ENCODE measurements around the gene P2RY11.
A peak's percentile ranks its signal among the peaks of the same experiment; 100 is the strongest.

P2RY11 gene, protein sequence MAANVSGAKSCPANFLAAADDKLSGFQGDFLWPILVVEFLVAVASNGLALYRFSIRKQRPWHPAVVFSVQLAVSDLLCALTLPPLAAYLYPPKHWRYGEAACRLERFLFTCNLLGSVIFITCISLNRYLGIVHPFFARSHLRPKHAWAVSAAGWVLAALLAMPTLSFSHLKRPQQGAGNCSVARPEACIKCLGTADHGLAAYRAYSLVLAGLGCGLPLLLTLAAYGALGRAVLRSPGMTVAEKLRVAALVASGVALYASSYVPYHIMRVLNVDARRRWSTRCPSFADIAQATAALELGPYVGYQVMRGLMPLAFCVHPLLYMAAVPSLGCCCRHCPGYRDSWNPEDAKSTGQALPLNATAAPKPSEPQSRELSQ

DNA sequence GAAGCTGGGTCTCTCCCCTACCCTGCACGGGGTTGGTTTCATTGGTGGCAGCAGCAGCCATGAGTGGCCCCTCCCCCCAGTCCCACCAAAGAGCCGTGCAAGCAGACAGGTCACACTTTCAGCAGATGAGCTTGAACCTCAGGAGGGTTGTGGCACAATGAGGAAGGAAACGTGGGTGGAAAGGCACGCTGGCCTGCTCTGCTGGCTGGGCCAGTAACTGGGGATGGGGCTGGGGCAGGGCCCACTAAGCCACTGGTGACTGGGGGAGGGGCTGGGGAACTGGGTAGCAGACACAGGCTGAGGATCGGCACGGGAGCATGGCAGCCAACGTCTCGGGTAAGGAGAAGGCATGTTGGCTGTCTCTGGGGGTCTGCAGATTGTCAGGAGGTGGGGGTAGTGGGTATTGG is at the start of gene P2RY11:
Gene P2RY11, plus strand, starts transcription at position 289 of the 407 bp plus-strand sequence. Its CDS starts 29 bp downstream, at position 318.
- DNase-seq (ENCODE audit: low spot score), result no peak

DNA sequence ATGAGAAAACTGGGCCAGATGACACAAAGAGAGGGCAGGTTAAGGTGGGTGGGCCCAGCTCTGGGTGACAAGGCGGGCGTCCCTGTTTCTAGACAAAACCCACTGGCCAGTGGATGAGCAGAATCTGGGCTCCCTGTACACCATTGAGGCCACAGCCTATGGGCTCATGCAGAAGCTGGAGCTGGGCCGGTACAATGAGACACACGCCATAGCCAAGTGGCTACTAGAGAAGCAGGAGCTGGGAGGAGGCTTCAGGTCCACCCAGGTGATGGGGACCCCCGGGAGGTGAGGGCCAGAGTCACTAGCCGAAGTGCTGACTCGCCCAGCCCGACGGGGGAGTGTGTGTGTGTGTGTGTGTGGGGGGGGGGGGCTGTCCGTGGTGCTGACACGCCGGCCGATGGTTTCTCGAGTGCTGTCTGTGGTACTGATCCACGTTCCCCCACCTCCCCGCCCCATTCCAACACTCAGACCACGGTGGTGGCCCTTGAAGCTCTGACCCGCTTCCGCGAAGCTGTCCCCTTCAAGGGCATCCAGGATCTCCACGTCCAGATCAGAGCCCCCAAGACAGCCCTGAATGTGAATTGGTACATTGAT is 49.7 kb upstream of the P2RY11 start:
- DNase-seq (ENCODE audit: low spot score), result peak; percentile 88

DNA sequence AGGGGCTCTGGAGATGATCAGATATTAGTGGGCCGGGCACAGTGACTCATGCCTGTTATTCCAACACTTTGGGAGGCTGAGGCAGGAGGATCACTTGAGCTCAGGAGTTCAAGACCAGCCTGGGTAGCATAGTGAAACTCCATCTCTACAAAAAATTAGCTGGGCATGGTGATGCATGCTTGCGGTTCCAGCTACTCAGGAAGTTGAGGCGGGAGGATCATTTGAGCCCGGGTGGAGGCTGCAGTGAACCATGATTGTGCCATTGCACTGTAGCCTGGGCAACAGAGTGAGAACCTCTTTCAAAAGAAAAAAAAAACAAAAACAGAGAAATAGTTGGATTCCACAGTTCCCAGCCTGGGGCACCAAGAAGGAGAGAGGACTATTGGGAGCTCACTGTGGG is 43.3 kb upstream of the P2RY11 start:
- DNase-seq (ENCODE audit: low spot score), result no peak

DNA sequence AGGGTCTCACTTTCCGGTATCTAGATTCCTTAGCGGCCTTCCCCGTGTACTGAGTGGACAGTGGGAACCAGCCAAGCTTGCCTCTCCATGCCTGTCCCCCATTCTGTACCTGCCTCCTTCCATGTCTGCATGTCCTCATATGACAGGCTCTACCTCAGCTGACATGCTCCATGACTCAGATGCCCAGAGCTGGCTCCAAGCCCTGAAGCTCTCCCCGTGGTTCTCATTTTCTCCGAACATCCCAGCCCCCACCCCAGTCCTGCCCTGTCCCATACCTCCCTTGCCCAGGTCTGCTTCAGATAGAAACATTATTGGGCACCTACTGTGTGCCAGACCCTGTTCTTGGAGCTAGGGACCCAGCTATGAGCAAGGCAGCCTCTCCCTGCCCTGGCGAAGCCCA is 42.4 kb upstream of the P2RY11 start:
- DNase-seq (ENCODE audit: low spot score), result no peak

DNA sequence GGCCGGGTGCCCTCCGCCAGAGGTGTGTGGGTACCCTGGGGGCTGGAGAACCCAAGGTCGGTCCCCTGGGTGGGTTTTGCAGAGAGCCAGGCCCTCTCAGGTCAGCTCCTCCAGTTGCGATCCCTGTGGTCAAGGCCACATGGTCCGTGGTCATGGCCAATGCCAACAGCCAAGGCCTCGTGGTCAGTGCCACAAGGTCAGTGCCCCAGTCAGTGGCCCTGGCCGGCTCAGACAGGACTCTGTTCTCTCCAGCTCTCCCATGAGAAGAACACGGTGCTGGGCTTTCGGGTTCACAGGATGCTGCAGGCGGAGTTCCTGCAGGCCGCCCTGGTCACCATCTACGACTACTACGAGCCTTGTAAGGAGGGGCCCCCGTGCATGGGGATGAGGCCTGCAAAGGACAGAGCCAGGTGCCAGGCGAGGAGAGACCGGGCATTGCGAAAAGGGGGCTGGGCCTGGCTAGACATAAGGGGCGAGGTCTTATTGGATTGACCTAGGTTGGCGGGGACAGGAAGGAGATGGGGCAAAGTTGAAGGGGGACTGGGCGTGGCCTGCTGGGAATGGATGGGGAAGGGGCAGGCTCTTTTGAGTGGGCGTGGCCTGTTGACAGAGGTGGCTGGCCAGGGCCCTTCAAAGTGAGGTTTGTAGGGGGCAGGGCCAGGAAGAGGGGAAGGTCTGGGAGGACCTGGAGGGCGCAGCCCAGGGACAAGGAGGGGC is 40.6 kb upstream of the P2RY11 start:
- DNase-seq (ENCODE audit: low spot score), result peak; percentile 84

DNA sequence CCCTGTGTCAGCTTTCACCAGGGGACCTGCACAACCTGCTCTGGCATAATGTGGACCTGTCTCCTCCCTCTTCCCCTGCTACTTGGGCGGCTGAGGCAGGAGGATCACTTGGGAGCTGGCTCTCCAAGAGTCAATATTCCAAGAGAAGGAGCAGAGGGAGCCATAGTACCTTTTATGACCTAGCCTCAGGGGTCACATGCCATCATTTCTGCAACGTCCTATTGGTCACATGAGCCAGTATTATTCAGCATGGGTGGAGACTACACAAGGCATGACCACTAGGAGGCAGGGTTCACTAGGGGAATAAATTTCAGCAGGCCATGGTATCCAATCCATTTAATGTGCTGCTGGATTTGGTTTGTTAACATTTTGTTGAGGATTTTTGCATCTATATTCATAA is 37.3 kb upstream of the P2RY11 start:
- DNase-seq (ENCODE audit: low spot score), result peak; percentile 45

DNA sequence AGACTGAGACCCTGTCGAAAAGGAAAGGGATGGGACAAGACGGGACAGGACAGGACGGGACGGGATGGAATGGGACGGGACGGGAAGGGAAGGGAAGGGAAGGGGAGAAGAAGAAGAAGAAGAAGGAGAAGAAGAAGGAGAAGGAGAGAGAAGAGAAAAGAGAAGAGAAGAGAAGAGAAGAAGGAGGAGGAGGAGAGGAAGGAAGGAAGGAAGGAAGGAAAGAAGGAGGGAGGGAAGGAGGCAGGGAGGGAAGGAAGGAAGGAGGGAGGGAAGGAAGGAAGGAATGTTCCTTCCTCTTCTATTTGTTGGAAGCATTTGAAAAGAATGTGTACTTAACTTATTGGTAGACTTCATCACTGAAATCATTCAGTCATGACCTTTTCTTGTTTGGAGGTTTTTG is 35.0 kb upstream of the P2RY11 start:
- no peak for DNase-seq (ENCODE audit: low spot score)

DNA sequence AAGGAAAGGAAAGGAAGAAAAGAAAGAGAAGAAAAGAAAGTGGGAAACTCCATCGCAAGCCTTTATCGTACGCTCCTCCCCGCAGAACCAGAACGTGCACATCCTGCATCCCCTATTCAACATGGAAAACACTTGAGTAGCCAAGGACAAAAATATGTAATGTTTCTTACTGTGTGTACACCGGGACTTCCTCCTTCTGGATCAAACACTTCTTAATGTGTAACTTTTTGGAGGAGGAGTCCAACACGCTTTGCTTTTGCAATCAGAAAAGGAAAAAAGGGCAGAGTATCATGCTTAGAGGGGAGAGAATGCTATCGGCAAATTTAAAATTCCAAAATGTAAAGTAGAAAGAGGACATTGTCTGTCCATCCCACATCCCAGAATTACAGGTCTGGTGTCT is 33.2 kb upstream of the P2RY11 start:
- DNase-seq (ENCODE audit: low spot score), result no peak

DNA sequence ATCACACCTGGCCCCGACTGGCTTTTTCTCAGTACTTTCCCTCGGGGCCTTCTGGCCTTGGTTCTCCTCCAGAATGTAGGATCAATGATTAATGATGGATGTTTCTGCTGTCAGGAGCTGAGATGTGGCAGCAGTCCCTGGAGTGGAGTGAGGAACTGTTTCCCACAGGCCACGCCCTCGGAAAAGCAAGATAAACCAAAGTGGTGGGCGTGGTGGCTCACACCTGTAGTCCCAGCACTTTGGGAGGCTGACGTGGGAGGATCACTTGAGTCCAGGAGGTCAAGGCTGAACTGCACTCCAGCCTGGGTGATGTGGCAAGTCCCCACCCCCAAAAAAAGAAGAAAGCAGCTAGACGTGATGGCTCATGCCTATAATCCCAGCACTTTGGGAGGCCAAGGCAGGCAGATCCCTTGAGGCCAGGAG is 32.5 kb upstream of the P2RY11 start:
- DNase-seq (ENCODE audit: low spot score), result no peak

DNA sequence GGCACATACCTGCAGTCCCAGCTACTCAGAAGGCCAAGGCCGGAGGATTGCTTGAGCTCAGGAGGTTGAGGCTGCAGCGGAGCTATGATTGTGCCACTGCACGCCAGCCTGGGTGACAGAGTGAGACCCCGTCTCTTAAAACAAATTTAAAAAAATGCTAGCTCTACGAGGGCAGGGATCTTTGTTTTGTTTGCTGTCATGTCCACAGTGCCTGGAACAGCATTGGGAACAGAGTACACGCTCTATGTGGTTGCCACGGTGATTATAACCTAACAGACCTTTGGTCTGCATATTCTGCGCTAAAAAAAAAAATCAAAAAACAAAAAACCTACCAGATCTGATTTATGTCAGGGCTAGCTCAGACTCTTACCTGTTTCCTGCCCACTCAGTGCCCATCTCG is 27.6 kb upstream of the P2RY11 start:
- DNase-seq (ENCODE audit: low spot score), result no peak

DNA sequence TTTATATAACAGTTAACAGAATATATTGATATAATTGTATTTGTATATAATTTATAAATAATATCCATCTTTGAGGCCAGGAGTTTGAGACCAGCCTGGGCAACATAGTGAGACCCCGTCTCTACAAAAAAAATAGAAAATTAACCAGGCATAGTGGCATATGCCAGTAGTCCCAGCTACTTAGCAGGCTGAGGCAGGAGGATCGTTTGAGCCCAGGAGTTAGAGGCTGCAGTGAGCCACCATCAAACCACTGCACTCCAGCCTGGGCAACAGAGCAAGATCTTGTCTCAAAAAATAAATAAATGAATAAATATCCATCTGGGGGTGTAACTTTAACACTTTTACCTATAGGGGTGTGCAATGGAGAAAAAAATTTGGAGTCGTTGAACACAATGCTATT is 26.7 kb upstream of the P2RY11 start:
- DNase-seq (ENCODE audit: low spot score), result no peak

DNA sequence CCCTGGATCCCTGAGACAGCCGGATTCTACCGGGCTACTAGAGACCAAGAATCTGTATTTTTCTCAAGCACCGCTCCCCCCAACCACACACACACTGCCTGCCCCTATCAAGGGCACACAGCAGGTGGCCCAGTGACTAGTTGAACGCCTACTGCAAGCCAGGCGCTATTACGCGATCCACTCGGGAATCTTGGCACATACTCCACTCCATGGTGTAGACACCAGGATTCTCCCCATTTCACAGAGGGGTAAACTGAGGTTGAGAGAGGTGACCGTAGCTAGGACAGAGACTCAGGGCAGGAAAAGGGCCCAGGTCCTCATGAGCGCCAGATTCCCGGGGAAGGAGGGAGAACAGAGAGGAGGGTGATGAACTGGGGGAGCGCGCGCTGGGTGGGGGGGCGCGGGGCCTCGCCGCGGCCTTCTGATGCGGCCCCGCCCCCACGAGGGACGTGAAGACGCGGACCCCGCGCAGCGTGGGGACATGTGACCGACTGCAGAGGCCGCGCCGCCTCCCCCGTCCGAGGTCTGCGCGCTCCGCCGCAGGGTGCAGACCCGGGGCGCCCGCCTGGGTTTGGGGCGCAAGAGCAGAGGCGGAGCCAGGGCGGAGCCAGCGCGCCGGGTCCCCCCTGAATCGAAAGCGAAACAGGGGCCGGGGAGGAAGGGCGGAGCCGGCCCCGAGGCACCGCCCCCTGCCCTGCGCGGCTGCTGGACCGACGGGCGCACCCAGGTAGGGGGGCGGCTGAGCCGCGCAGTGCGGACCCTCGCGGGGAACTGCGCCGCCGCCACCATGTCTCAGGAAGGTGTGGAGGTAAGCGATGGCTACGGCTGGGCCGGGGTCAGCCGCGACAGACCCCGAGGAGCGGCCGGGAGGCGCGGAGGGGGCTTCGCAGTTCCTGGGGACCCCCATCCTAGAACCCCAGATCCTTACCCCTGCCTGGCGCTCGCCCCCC is 25.6 kb upstream of the P2RY11 start, which contains the start of gene SHFL:
Gene SHFL, plus strand, starts transcription at position 677 of the 950 bp plus-strand sequence. Its CDS starts 111 bp downstream, at position 788.
- peak; percentile 93 for DNase-seq (ENCODE audit: low spot score)

DNA sequence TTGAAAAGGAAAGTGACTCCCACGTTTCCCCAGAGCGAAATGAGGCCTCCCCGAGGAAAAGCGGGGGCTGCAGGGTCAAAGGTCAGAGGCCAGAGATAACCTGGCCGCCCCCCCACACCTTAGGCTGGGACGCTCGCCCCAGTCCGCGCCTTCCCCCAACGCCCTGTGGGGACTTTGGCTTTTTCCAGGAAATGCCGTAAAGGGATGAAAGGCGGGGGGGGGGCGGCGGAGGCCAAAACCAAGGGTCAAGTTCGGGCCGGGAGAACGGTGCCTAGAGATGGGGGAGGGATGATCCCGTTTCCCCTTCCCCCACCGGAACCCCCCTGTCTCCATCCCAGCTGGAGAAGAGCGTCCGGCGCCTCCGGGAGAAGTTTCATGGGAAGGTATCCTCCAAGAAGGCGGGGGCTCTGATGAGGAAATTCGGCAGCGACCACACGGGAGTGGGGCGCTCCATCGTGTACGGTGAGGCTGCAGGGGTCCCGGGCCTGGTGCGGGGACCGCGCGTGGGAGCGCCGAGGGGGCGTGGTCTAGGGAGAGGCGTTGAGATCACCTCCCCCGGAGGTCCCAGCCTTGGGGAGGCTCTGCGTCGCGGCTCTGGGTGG is 24.8 kb upstream of the P2RY11 start:
- DNase-seq (ENCODE audit: low spot score), result peak; percentile 37

DNA sequence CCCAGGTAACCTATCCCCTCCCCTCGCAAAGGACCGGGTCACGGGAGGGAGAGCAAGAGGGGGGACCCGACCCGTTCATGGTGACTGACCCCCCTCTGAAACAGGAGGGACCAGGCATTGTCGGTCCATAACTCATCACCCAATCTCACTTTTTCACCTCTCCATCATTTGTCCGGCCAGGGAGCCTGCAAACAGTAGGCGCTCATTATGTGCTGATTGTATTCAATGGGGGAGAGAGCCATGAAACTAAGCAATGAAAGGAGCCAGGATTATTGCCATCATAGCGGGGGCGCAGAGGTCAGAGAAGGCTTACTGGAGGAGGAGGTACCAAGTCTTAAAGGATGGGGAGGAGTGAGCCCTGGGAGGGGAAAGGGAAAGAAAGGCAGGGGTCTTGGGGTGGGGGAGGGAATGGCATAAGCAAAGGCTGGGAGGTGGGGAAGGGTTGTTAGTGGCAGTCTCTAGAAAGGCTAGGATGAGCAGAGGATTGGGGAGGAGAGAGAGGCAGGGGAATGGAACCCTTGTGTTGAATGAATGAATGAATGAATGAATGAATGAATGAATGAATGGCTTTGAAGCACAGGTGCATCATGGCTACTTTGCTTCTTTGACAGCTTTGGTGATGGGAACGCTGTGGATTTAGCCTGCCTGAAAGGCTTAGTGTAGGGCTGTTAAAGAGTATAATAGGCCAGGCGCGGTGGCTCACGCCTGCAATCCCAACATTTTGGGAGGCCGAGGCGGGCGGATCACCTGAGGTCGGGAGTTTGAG is 24.0 kb upstream of the P2RY11 start:
- DNase-seq (ENCODE audit: low spot score), result no peak

DNA sequence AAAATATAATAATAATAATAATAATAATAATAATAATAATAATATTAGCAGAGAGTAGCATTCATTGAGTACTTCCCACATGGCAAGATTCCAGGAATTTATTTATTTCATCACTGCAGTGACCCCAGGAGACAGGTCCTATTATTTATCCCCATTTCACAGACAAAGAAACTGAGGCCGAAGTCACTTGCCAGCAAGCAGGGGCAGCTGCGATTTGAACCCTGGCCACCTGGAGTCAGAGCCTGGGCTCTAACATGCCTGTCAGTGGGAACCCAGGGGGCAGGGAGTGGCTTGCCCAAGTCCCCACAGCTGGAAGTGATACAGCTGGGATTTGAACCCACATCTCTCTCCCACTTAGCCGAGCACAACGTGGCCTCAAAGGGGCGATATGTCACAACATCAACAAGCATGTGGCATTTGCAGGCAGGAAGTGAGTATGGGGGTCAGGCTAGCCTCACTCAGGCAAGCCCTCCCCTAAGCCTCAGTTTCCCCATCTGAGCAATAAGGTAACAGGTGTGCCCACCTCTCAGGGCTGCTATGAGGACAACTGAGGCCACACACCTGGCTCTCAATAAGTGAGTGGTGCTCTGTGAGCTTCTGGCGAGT is 22.4 kb upstream of the P2RY11 start:
- DNase-seq (ENCODE audit: low spot score), result no peak

DNA sequence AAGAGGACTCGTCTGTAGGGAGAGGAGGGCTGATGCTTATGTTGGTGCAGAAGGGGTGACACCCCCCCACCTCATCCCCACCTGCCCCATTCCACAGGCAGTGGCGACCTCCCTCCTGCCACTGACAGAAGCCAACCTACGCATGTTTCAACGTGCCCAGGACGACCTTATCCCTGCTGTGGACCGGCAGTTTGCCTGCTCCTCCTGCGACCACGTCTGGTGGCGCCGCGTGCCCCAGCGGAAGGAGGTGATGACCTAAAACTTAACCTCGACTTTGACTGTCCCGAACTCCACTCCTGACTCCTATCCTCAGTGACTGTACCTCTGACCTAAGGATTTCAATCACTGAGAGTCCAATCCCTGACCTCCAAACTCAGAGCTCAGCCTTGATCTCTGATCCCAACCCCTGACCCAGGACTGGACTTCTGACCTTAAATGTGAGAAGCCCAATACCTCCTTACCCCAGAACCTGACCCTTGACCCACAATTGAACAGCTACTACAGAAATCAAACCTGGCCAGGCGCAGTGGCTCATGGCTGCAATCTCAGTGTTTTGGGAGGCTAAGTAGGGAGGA is 21.6 kb upstream of the P2RY11 start:
- no peak for DNase-seq (ENCODE audit: low spot score)

DNA sequence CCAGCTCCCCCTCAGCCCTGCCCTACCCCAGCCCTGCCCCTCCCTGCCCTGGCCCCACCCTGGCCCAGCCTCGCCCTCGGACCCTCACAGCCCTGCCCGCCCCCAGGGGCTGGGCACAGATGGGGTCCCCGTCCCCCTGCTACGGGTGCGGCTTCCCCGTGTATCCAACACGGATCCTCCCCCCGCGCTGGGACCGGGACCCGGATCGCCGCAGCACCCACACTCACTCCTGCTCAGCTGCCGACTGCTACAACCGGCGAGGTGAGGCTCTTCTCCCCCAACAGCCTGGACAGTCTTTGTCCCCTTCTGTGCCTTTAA is 20.2 kb upstream of the P2RY11 start:
- no peak for DNase-seq (ENCODE audit: low spot score)

DNA sequence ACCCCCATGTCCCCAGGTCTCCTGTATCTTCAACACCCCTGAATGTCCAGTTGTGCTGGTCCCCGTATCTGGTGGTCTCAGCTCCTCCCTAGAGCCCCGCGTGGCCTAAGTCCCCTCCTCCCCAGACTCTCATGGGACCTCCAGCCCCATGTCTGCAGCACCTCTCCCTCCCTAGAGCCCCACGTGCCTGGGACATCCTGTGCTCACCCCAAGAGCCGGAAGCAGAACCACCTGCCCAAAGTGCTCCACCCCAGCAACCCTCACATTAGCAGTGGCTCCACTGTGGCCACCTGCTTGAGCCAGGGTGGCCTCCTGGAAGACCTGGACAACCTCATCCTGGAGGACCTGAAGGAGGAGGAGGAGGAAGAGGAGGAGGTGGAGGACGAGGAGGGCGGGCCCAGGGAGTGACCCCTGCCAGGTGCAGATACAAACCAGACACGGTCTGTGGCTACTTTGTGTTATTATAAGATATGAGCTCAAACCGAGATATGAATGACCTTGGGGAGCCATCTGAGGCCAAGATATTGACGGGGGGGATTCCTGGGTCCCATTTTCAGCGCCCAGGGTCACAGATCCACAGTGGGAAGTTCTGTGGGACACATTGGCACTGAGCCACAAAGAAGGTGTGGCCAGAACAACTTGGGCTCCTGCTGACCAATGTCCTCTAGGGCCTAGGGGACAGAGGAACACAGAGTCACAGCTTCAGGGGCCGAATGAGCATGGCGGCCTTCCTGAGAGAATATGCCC is 19.4 kb upstream of the P2RY11 start:
- no peak for DNase-seq (ENCODE audit: low spot score)

DNA sequence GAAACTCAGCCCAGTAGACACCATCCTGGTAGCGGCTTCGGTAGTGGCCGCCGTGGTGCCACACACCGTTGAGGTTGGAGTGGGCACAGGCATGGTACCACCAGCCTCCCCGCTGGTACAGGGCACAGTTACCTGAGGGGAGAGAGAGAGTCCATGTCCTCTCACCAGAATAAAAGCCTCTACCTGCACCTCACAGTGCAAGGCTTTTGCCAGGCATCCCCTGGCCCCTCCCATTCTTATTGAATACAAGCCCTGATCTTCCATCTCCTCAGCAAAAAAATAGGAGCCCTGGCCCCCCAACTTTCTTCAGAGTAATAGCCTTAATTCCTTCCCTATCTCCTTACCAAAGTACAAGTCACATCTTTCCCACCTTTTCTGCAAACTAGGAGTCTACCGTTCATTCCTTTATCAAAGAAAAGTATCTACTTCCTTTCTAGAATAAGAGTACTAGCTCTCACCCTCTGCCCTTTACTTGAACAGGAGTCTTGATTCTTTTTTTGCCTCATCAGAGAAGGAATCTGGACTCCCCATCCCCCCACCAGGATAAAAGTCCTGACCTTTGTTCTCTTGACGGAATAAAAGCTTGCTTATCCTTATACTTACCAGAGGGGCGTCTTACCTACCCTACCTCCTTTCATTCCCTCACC is 18.7 kb upstream of the P2RY11 start:
- no peak for DNase-seq (ENCODE audit: low spot score)
